HEK293 (cell line): ENCODE results near the gene SLC1A3.

ENCODE experiments used
- ZBTB21 ChIP-seq: fragments of 450-650 bp; formaldehyde crosslinking; IDR thresholded peaks from 2 replicates; pipeline ENCODE4 v1.5.1; 2017; ENCODE audit warnings: missing biosample characterization, missing genetic modification characterization
- ZNF501 ChIP-seq: fragments of 450-650 bp; formaldehyde crosslinking; IDR thresholded peaks from 2 replicates; pipeline ENCODE4 v1.5.1; 2016; ENCODE audit warnings: missing biosample characterization, missing genetic modification characterization
- TF ChIP-seq, protein P1 (sequence below): fragments of 450-650 bp; formaldehyde crosslinking; IDR thresholded peaks from 2 replicates; pipeline ENCODE4 v1.5.1; 2016; ENCODE audit warnings: missing biosample characterization, missing genetic modification characterization

DNA sequence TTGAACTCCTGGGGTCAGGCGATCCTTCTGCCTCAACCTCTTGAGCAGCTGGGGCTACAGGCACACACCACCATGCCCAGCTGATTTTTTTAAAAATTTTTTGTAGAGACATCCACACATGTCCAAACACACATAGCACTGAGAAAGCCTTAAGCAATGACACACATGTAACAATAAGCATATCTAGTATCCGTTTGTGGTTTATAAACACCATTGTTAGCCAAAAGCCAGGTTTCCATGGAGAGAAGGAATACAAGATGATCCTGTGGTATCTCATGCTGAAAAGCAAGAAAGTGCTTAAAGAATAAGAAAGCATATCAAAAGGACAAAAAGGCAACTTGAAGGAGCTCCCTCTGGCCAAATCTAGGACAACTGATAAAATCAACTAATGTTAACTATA lies 29.7 kb upstream of the SLC1A3 start:
- TF ChIP-seq ZNF501 (tag by site-specific recombination) (no peak), ZBTB21 (tag by site-specific recombination) (no peak)
- TF ChIP-seq, protein P1, sequence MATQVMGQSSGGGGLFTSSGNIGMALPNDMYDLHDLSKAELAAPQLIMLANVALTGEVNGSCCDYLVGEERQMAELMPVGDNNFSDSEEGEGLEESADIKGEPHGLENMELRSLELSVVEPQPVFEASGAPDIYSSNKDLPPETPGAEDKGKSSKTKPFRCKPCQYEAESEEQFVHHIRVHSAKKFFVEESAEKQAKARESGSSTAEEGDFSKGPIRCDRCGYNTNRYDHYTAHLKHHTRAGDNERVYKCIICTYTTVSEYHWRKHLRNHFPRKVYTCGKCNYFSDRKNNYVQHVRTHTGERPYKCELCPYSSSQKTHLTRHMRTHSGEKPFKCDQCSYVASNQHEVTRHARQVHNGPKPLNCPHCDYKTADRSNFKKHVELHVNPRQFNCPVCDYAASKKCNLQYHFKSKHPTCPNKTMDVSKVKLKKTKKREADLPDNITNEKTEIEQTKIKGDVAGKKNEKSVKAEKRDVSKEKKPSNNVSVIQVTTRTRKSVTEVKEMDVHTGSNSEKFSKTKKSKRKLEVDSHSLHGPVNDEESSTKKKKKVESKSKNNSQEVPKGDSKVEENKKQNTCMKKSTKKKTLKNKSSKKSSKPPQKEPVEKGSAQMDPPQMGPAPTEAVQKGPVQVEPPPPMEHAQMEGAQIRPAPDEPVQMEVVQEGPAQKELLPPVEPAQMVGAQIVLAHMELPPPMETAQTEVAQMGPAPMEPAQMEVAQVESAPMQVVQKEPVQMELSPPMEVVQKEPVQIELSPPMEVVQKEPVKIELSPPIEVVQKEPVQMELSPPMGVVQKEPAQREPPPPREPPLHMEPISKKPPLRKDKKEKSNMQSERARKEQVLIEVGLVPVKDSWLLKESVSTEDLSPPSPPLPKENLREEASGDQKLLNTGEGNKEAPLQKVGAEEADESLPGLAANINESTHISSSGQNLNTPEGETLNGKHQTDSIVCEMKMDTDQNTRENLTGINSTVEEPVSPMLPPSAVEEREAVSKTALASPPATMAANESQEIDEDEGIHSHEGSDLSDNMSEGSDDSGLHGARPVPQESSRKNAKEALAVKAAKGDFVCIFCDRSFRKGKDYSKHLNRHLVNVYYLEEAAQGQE: no peak
